Posterior vena cava (tissue), 2 donors: ENCODE results near the gene VAV2. TPM values are rescaled to one million over a fixed set of nuclear protein-coding genes. Genes with fewer than 3 reads are reported as not detected.

ENCODE experiments used
- DNase-seq: peaks from one replicate; pipeline ENCODE4 v3.0.0-alpha.2; 2020; ENCODE audit warnings: low spot score
- intact Hi-C, 2 donors: fragments of 100-400 bp; cut with DNase I; formaldehyde crosslinking; loops; one replicate each; pipeline versions ENCODE4 v1.14.1 to v1.14.2; 2022 to 2023
- total RNA-seq, 2 donors: library from RNA; stranded (reverse); fragmentation: NEBNext Ultra II Directional; extraction: Animal tissue kit (Norgen Biotek cat#: 25700); gene quantifications; one replicate each; pipeline ENCODE4 v1.2.1, GENCODE V29; 2021
- donor health status: DM: yes; HTN: yes; CAD: no.
- donor health status: DM: yes; HTN: yes; CAD: no.

The VAV2 gene
- total RNA-seq, 2 donors from 2014 or later: 12.9 to 17.9 TPM

- peak; percentile 76 for DNase-seq
- intact Hi-C loops: no loop called here
Observed at GRCh38 chr9:133713150-133713959, 278.8 kb downstream of the VAV2 start.

- intact Hi-C loops: no loop called here
- peak; percentile 51 for DNase-seq
Observed at GRCh38 chr9:133712221-133713100, 279.7 kb downstream of the VAV2 start.

Other genes with a start within 250 kb of the VAV2 start
- 10 to 100 TPM; 11.9 to 14.3 TPM for gene BRD3OS, start 33.2 kb upstream of the VAV2 start, total RNA-seq
- gene BRD3, start 75.7 kb upstream of the VAV2 start, total RNA-seq: 10 to 100 TPM; 32.2 to 32.6 TPM
- 10 to 100 TPM; 17.0 to 17.1 TPM for gene WDR5, start 143.8 kb upstream of the VAV2 start, total RNA-seq
- 100 to 1,000 TPM; 327 to 473 TPM for gene RNU6ATAC, start 172.2 kb upstream of the VAV2 start, total RNA-seq